Cardiac muscle cell (in vitro differentiated cells and primary cell): ENCODE results near the gene CTDSP2. TPM values are rescaled to one million over a fixed set of nuclear protein-coding genes. Genes with fewer than 3 reads are reported as not detected.

Experiments used
- DNase-seq, 2 donors: peaks; one replicate each; pipeline versions ENCODE4 v3.0.0 to v3.0.0-alpha.2; 2010 to 2017; ENCODE audit warnings: low read depth in 1 of 2, low spot score in 1 of 2
- H3K27ac ChIP-seq: fragments of 200-600 bp; sonication (generic); 2 replicates; pipeline ENCODE4 v1.5.1; 2016
- H3K27me3 ChIP-seq: fragments of 200-600 bp; sonication (generic); 2 replicates; pipeline ENCODE4 v1.6.0; 2016; ENCODE audit warnings: control low read depth
- H3K36me3 ChIP-seq: fragments of 200-600 bp; sonication (generic); 2 replicates; pipeline ENCODE4 v1.5.1; 2016; ENCODE audit warnings: control low read depth
- H3K4me1 ChIP-seq: fragments of 200-600 bp; sonication (generic); 2 replicates; pipeline ENCODE4 v1.8.1; 2017; ENCODE audit warnings: low read depth, mild to moderate bottlenecking, mixed run types
- H3K4me3 ChIP-seq: fragments of 200-600 bp; sonication (generic); 2 replicates; pipeline ENCODE4 v1.5.1; 2016; ENCODE audit warnings: mild to moderate bottlenecking
- H3K9me3 ChIP-seq: fragments of 200-600 bp; sonication (generic); 2 replicates; pipeline ENCODE4 v1.5.1; 2017; ENCODE audit warnings: low read depth, mild to moderate bottlenecking, control low read depth
- polyA plus RNA-seq: library from polyadenylated mRNA; unstranded; fragments of >200 nt; fragmentation: Nextera tagmentation; extraction: Ambion mirVana; gene quantifications from 2 replicates; pipeline ENCODE4 v1.2.1, GENCODE V29; 2016
- total RNA-seq: library from RNA; depleted of rRNA; stranded (reverse); fragments of >200 nt; gene quantifications from 2 replicates; pipeline ENCODE4 v1.2.3, GENCODE V29; 2016
- TF ChIP-seq, protein P1 (sequence below): IDR thresholded peaks from 2 replicates; pipeline ENCODE4 v1.5.1; 2012; ENCODE audit warnings: low read depth, mild to moderate bottlenecking, low read length

CTDSP2 gene
- total and polyA plus RNA-seq, 2 experiments from 2014 or later: 82.9 to 105 TPM

DNA sequence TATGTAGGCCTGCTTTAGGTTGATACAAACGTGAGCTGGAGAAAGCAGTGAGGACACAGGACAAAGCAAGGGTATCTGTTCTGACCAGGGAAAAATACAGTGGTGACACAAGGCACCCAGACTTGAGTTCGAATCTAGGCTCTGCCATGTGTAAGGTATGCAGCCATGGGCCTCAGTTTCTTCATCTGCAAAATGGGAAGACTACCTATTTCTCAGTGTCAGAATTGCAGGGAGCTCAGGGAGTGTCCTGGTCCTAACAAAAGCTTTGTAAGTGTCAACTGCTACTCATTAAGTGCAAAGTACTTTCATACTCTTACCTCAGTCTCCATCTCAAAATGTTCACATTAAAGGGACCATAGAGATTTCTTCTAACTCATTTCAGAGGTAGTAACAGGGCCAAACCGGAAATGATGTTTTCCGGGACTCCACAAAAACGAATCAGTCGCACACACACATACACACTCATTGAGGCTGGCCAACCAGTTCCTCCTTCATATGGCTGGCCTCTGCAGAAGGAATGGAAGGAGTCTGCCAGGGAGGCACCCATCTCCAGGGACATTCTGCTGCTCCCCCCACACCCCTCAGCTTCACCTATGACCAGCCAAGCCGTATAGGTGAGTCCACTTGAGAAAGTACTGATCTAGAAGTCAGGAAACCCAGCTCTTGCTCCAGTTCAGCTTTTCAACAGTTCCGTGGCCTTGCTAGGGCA is 7.8 kb downstream of the CTDSP2 start:
- Histone ChIP-seq H3K4me3 (no peak overlapping the region), H3K9me3 (no peaks in the 10 kb centered on the region), H3K4me1 (peaks cover 93% of the 10 kb centered on the region), H3K27me3 (no peaks in the 10 kb centered on the region), H3K27ac (peak overlapping the region; percentile 87), H3K36me3 (no peaks in the 10 kb centered on the region)
- peak in 1 of 2 donors; percentile 58 for DNase-seq
- TF ChIP-seq, protein P1, sequence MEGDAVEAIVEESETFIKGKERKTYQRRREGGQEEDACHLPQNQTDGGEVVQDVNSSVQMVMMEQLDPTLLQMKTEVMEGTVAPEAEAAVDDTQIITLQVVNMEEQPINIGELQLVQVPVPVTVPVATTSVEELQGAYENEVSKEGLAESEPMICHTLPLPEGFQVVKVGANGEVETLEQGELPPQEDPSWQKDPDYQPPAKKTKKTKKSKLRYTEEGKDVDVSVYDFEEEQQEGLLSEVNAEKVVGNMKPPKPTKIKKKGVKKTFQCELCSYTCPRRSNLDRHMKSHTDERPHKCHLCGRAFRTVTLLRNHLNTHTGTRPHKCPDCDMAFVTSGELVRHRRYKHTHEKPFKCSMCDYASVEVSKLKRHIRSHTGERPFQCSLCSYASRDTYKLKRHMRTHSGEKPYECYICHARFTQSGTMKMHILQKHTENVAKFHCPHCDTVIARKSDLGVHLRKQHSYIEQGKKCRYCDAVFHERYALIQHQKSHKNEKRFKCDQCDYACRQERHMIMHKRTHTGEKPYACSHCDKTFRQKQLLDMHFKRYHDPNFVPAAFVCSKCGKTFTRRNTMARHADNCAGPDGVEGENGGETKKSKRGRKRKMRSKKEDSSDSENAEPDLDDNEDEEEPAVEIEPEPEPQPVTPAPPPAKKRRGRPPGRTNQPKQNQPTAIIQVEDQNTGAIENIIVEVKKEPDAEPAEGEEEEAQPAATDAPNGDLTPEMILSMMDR: no peak

DNA sequence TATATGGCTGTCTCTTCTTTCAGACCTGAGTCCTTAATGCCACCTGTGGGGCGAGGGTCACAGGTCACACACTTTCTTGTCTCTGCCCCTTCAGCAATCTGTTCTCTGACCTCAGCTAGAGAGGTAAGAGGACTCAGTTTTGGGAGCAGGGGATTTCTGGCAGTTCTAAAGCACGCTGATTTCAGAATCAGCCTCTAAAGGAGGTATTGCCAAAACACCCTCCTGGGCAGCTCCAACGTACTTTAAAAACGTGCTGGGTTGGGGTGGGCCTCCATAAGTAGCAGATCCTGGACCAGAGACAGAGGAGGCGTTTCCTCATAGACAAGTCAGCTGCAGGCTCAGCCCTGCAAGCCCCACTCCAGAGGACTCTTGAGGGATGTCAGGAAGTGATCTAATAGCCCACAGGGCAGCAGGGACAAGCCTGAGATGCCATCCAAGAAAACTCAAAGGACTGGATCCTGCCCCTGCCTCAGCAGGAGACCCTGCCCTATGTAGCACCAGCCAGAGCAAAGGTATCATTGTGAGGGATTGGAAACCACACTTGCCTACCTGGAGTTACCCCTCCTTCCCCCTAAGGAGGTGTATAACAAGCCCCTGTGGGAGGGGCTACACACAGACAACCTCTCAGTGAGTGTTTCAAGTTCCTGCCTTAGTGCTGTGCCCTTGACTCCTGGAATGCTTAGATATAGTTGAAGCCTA is 8.5 kb downstream of the CTDSP2 start:
- H3K9me3 ChIP-seq: no peaks in the 10 kb centered on the region
- no peaks in the 10 kb centered on the region for H3K27me3 ChIP-seq
- peak; percentile 55 to 85 for DNase-seq
- H3K4me3 ChIP-seq: no peak overlapping the region
- peaks cover 93% of the 10 kb centered on the region for H3K4me1 ChIP-seq
- no peaks in the 10 kb centered on the region for H3K36me3 ChIP-seq
- peak overlapping the region; percentile 87 for H3K27ac ChIP-seq
- TF ChIP-seq, protein P1: no peak

DNA sequence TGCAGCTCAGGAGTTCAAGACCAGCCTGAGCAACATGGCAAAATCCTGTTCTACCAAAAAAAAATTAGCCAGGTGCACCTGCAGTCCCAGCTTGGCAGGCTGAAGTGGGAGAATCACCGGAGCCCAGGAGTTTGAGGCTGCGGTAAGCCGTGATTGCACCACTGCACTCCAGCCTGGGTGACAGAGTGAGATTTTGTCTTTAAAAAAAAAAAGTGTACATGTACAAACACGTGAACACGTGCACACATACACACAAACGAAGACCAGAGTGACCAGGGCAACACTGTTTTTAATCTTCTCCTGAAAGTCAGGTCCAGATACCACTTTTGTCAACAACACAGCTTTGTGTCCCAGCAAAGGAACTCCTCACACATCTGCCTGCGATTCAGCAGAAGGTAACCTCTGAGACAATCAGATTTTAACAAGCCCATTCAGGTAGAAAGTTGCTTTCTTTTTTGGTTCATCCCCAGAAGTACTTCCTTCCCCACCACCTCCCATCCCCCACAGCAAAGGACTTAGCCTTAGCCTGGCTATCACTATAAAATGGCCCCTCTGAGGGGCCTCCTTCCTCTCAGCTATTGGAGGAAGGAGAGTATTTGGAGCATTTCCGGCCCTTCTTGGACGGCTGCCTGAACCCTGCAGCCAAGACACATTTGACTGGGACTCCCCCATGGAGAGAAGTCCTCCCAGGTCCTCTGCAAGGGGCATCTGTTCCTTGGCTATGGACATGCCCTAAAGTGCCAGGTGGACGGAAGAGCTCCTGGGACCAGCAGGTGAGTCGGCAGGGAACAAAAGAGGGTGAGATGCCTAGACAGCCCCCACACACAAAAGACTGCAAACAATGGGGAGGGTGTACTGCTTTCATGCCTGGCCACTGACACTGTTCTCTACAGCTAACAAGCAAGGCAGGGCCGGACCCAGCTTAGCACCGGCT is 9.8 kb downstream of the CTDSP2 start:
- peak overlapping the region; percentile 87 for H3K27ac ChIP-seq
- H3K36me3 ChIP-seq: no peaks in the 10 kb centered on the region
- TF ChIP-seq, protein P1: no peak
- no peaks in the 10 kb centered on the region for H3K9me3 ChIP-seq
- H3K4me1 ChIP-seq: peaks cover 88% of the 10 kb centered on the region
- no peak overlapping the region for H3K4me3 ChIP-seq
- no peaks in the 10 kb centered on the region for H3K27me3 ChIP-seq
- peak; percentile 66 to 95 for DNase-seq

DNA sequence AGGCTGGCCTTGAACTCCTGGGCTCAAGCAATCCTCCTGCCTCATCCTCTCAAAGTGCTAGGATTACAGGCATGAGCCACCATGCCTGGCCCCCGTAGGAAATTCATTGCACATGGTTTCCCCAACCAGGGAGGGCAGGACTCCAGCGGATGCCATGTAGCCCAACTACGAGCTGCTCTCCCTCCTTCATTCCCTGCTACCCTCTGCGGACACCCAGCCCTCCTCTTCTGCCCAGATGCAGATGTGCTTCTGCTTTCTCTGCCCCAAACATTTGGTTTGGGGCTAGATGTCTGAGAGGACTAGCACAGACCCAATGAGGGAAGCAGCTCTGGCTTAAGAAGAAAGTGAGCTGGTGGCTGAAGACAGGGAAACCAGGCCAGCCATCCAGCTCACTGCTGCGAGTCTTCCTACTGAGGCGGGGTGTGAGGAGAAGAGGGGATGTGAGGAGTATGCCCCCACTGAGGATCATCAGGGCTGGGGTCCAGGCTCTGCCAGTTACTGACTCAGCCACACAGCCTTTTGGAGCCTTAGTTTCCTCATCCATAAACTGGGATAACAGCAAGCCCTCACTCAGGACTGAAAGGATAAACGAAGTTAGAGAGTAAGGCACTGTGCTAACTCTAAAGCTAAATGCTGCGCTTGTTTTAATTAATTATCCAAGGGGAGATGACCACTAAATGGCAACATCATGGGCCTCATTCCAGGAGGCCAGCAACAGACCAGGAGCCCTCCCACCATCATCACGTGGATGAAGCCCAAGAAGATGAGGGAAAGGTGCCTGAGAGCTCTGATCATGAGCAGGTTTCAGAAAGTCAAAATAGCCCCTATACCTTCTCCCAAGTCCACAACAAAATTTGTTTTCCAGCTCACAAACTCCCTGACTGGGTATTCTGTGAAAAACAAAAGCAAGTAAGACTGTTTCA is 10.9 kb downstream of the CTDSP2 start:
- Histone ChIP-seq H3K36me3 (no peaks in the 10 kb centered on the region), H3K9me3 (no peaks in the 10 kb centered on the region), H3K4me1 (peaks cover 82% of the 10 kb centered on the region), H3K27ac (peak overlapping the region; percentile 87), H3K27me3 (no peaks in the 10 kb centered on the region), H3K4me3 (no peak overlapping the region)
- DNase-seq: no peak
- TF ChIP-seq, protein P1: no peak
